Tongue (tissue), 2 donors: ENCODE results near the gene SCN1A. TPM values are rescaled to one million over a fixed set of nuclear protein-coding genes. Genes with fewer than 3 reads are reported as not detected.
"Not testable (repeated sequence)": the region's sequence is repeated elsewhere in the genome, so short reads cannot be mapped to it uniquely, and the experiment has no call there.

Source experiments
- DNase-seq: peaks from one replicate; pipeline ENCODE4 v3.0.0-alpha.2; 2015
- total RNA-seq: library from RNA; depleted of rRNA; stranded (reverse); fragments of >200 nt; gene quantifications from one replicate; pipeline ENCODE4 v1.2.3, GENCODE V29; 2014

Gene SCN1A
- total RNA-seq, 1 donor from 2014 or later, result 0.10 TPM

GRCh38 chr2:166081131-166081632, 46.6 kb downstream of the SCN1A start:
- no peak for DNase-seq

- DNase-seq, result no peak
These were observed 53.4 kb downstream of the SCN1A start for GRCh38 chr2:166074430-166074829.

GRCh38 chr2:166074011-166074410, 53.8 kb downstream of the SCN1A start:
- no peak for DNase-seq

GRCh38 chr2:166070231-166070630, 57.6 kb downstream of the SCN1A start:
- DNase-seq, result no peak

GRCh38 chr2:166068981-166069380, 58.8 kb downstream of the SCN1A start:
- DNase-seq, result no peak

- no peak for DNase-seq
These were observed 60.6 kb downstream of the SCN1A start for GRCh38 chr2:166067229-166067628.

GRCh38 chr2:166060191-166060590, 67.6 kb downstream of the SCN1A start:
- no peak for DNase-seq

GRCh38 chr2:166057370-166058164, 70.3 kb downstream of the SCN1A start:
- peak; percentile 26 for DNase-seq

GRCh38 chr2:166044853-166045483, 82.9 kb downstream of the SCN1A start:
- DNase-seq, result no peak

- no peak for DNase-seq
These were observed 84.9 kb downstream of the SCN1A start for GRCh38 chr2:166042768-166043390.

- no peak for DNase-seq
These were observed 85.5 kb downstream of the SCN1A start for GRCh38 chr2:166042356-166042755.

GRCh38 chr2:166041613-166042012, 86.2 kb downstream of the SCN1A start:
- DNase-seq, result no peak

- no peak for DNase-seq
These were observed 95.5 kb downstream of the SCN1A start for GRCh38 chr2:166032361-166032760.

- DNase-seq, result no peak
These were observed 96.8 kb downstream of the SCN1A start for GRCh38 chr2:166031054-166031453.

- no peak for DNase-seq
These were observed 102.5 kb downstream of the SCN1A start for GRCh38 chr2:166025313-166025712.

- DNase-seq, result no peak
These were observed 110.6 kb downstream of the SCN1A start for GRCh38 chr2:166017208-166017607.

- no peak for DNase-seq
These were observed 113.9 kb downstream of the SCN1A start for GRCh38 chr2:166013878-166014277.

- DNase-seq, result no peak
These were observed 116.2 kb downstream of the SCN1A start for GRCh38 chr2:166011660-166012059.

- no peak for DNase-seq
These were observed 127.4 kb downstream of the SCN1A start for GRCh38 chr2:166000401-166000800.

GRCh38 chr2:165990846-165991245, 137.0 kb downstream of the SCN1A start:
- no peak for DNase-seq

- no peak for DNase-seq
These were observed 138.0 kb downstream of the SCN1A start for GRCh38 chr2:165989851-165990250.

- DNase-seq, result no peak
These were observed 142.7 kb downstream of the SCN1A start for GRCh38 chr2:165985120-165985519.

- not testable (repeated sequence) for DNase-seq
These were observed 155.7 kb downstream of the SCN1A start for GRCh38 chr2:165972161-165972560.
